Endothelial cell of umbilical vein (primary cell): Measurements from ENCODE around the gene C14orf132. TPM values are rescaled to one million over a fixed set of nuclear protein-coding genes. Genes with fewer than 3 reads are reported as not detected.

ENCODE experiments used
- BruUV-seq: library from RNA; stranded (reverse); fragments of 400-500 nt; replicated peaks from 2 replicates; lab custom pipeline; 2021; lab: Mats Ljungman, UMichigan
- CTCF ChIA-PET: fragments of 300-600, 350-600 bp; sonication (Branson Sonifier 250); formaldehyde crosslinking; loops from one replicate; lab custom pipeline; 2021; ENCODE audit warnings: antibody characterized with exemption, inconsistent platforms; lab: Charles Lee
- POLR2A ChIA-PET: fragments of 300-600, 350-600 bp; sonication (Branson Sonifier 250); formaldehyde crosslinking; loops from one replicate; lab custom pipeline; 2021; ENCODE audit warnings: antibody characterized with exemption, inconsistent platforms; lab: Charles Lee
- DNase-seq: peaks from one replicate; pipeline ENCODE4 v3.0.0-alpha.2; 2011; ENCODE audit warnings: low read depth, low spot score
- FAIRE-seq: peaks from 2 replicates; lab custom pipeline; 2011; peaks lifted over from hg19 to GRCh38; lab: Jason Lieb, UNC
- H2AFZ ChIP-seq: 2 replicates; pipeline ENCODE4 v1.6.0; 2012; ENCODE audit warnings: low read depth, low read length, control low read depth, inconsistent platforms
- H3K27ac ChIP-seq: 2 replicates; pipeline ENCODE4 v1.5.1; 2011; ENCODE audit warnings: low read depth, mild to moderate bottlenecking, control low read depth, low read length, moderate library complexity; ENCODE audit not compliant: insufficient read depth
- H3K27me3 ChIP-seq, 2 experiments: 2 replicates each; pipeline versions ENCODE4 v1.6.0 to v1.6.1; 2011; ENCODE audit warnings: low read length in 2 of 2, mixed read lengths in 1 of 2; ENCODE audit not compliant: control insufficient read depth in 2 of 2, insufficient read depth in 2 of 2
- H3K36me3 ChIP-seq, 2 experiments: 2 replicates in 1 of 2; 3 replicates in 1 of 2; pipeline ENCODE4 v1.5.1; 2011; ENCODE audit warnings: low read length in 2 of 2, mild to moderate bottlenecking in 1 of 2, moderate library complexity in 1 of 2; ENCODE audit not compliant: control insufficient read depth in 2 of 2, insufficient read depth in 2 of 2; ENCODE audit errors: extremely low read depth in 1 of 2
- H3K4me1 ChIP-seq: 3 replicates; pipeline ENCODE4 v1.5.1; 2011; ENCODE audit warnings: mild to moderate bottlenecking, low read length; ENCODE audit not compliant: control insufficient read depth, insufficient read depth; ENCODE audit errors: extremely low read depth
- H3K4me2 ChIP-seq: 2 replicates; pipeline ENCODE4 v1.6.1; 2011; ENCODE audit warnings: low read length, control low read depth, mixed read lengths; ENCODE audit not compliant: insufficient read depth
- H3K4me3 ChIP-seq, 3 experiments: fragments of 200-600 bp in 1 of 3; sonication (generic), shearing (Covaris generic) in 1 of 3; replicated peaks in 1 of 3; 2 replicates each; pipeline ENCODE4 v1.5.1; 2011 to 2016; ENCODE audit warnings: control low read depth in 3 of 3, low read length in 3 of 3, mild to moderate bottlenecking in 2 of 3, inconsistent platforms in 1 of 3, low read depth in 1 of 3, moderate library complexity in 1 of 3; ENCODE audit not compliant: insufficient read depth in 1 of 3
- H3K79me2 ChIP-seq: 2 replicates; pipeline ENCODE4 v1.6.0; 2012; ENCODE audit warnings: low read length, inconsistent platforms; ENCODE audit not compliant: control insufficient read depth, insufficient read depth
- H3K9ac ChIP-seq: replicated peaks from 2 replicates; pipeline ENCODE3; 2011; ENCODE audit warnings: low read length, control low read depth; ENCODE audit not compliant: insufficient read depth; ENCODE audit errors: extremely low read depth
- H3K9me1 ChIP-seq: replicated peaks from 3 replicates; pipeline ENCODE4 v1.6.0; 2011; ENCODE audit warnings: mild to moderate bottlenecking, low read length; ENCODE audit not compliant: control insufficient read depth, insufficient read depth; ENCODE audit errors: extremely low read depth
- H3K9me3 ChIP-seq: replicated peaks from 2 replicates; pipeline ENCODE4 v1.5.1; 2012; ENCODE audit warnings: low read length, inconsistent platforms; ENCODE audit not compliant: control insufficient read depth, insufficient read depth
- H4K20me1 ChIP-seq: replicated peaks from 2 replicates; pipeline ENCODE3; 2011; ENCODE audit warnings: mild to moderate bottlenecking, low read length; ENCODE audit not compliant: control insufficient read depth, insufficient read depth; ENCODE audit errors: extremely low read depth
- EZH2 ChIP-seq: IDR thresholded peaks from 2 replicates; pipeline ENCODE4 v1.6.1; 2012; ENCODE audit warnings: borderline replicate concordance, low read depth, mild to moderate bottlenecking, moderate library complexity, low read length, inconsistent platforms; ENCODE audit not compliant: severe bottlenecking
- FOS ChIP-seq: IDR thresholded peaks from 2 replicates; pipeline ENCODE4 v1.6.1; 2011; ENCODE audit warnings: mild to moderate bottlenecking, low read length, moderate library complexity, borderline replicate concordance; ENCODE audit not compliant: insufficient read depth
- JUN ChIP-seq: IDR thresholded peaks from 2 replicates; pipeline ENCODE4 v1.6.1; 2011; ENCODE audit warnings: borderline replicate concordance, low read depth; ENCODE audit not compliant: insufficient read length, insufficient read depth
- MYC ChIP-seq: IDR thresholded peaks from one replicate; pipeline ENCODE4 v1.6.1; 2011; ENCODE audit warnings: mild to moderate bottlenecking, low read depth, low read length
- POLR2A ChIP-seq: IDR thresholded peaks from 2 replicates; pipeline ENCODE4 v1.6.1; 2012; ENCODE audit warnings: low read depth, mild to moderate bottlenecking, control low read depth, low read length
- POLR2AphosphoS5 ChIP-seq: IDR thresholded peaks from 2 replicates; pipeline ENCODE4 v1.6.1; 2012; ENCODE audit warnings: low read depth, mild to moderate bottlenecking, control low read depth, low read length, moderate library complexity; ENCODE audit not compliant: insufficient read depth
- dilution Hi-C: fragments of 300-500 bp; cut with MboI; formaldehyde crosslinking; loops from one replicate; pipeline ENCODE4 v1.15.0; 2019; ENCODE audit warnings: low sequenced_read_pairs; ENCODE audit not compliant: extremely low pct_ligation_motif_present
- intact Hi-C: fragments of 100-400 bp; cut with micrococcal nuclease; formaldehyde crosslinking; loops from one replicate; pipeline ENCODE4 v1.10.0; 2022
- polyA plus RNA-seq, 4 experiments: library from polyadenylated mRNA; depleted of rRNA in 3 of 4; stranded (reverse) in 3 of 4; unstranded in 1 of 4; fragments of >200 nt; gene quantifications; 2 replicates each; pipeline versions ENCODE4 v1.2.1 to v1.2.3, GENCODE V29; 2011 to 2012; ENCODE audit warnings: missing spikeins in 1 of 4
- total RNA-seq: library from RNA; stranded (reverse); gene quantifications from 2 replicates; pipeline ENCODE4 v1.2.3, GENCODE V29; 2021
- TF ChIP-seq, protein P1 (sequence below), 2 donors: IDR thresholded peaks; 1 replicate in 1 of 2; 2 replicates in 1 of 2; pipeline ENCODE4 v1.5.1; 2011; ENCODE audit warnings: low read length in 2 of 2, mild to moderate bottlenecking in 2 of 2, moderate library complexity in 2 of 2, control low read depth in 1 of 2, inconsistent platforms in 1 of 2, low read depth in 1 of 2; ENCODE audit not compliant: insufficient read depth in 1 of 2; ENCODE audit errors: extremely low read depth in 1 of 2
- TF ChIP-seq, protein P2 (sequence below): IDR thresholded peaks from 2 replicates; pipeline ENCODE4 v1.6.1; 2011; ENCODE audit not compliant: insufficient read depth, insufficient read length

The C14orf132 gene
- total and polyA plus RNA-seq, 2 donors (not counting 3 experiments of a cell fraction or from before 2014, with no cell fraction given), result 3.2 to 7.6 TPM

DNA sequence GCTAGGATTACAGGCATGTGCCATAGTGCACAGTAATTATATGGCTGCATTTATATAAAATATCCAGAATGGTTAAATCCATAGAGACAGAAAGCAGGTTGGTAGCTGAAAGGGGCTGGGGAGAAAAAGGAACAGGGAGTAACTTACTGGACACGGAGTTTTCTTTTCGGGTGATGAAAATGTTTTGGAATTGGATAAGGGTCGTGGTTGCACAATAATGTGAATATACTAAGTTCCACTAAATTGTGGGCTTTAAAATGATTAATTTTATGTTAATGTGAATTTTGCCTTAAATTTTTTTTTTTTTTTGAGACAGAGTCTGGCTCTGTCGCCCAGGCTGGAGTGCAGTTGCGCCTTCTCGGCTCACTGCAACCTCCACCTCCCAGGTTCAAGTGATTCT, 95.3 kb downstream of the C14orf132 start:
- H3K27me3 ChIP-seq, result no peaks in the 10 kb centered on the region
- no peak overlapping the region for H3K4me3 ChIP-seq
- no peak overlapping the region for H3K4me2 ChIP-seq
- FAIRE-seq, result no peak
- no peaks in the 10 kb centered on the region for H3K9me1 ChIP-seq
- dilution Hi-C loops, result no loop called here
- no peaks in the 10 kb centered on the region for H3K79me2 ChIP-seq
- no TSS peak for BruUV-seq
- no peaks in the 10 kb centered on the region for H3K36me3 ChIP-seq
- intact Hi-C loops, result no loop called here
- H3K9ac ChIP-seq, result no peak overlapping the region
- H3K4me1 ChIP-seq, result peaks cover 6% of the 10 kb centered on the region
- no peak for TF ChIP-seq MYC
- no peak for TF ChIP-seq JUN
- TF ChIP-seq EZH2, result no peak
- TF ChIP-seq, protein P1, sequence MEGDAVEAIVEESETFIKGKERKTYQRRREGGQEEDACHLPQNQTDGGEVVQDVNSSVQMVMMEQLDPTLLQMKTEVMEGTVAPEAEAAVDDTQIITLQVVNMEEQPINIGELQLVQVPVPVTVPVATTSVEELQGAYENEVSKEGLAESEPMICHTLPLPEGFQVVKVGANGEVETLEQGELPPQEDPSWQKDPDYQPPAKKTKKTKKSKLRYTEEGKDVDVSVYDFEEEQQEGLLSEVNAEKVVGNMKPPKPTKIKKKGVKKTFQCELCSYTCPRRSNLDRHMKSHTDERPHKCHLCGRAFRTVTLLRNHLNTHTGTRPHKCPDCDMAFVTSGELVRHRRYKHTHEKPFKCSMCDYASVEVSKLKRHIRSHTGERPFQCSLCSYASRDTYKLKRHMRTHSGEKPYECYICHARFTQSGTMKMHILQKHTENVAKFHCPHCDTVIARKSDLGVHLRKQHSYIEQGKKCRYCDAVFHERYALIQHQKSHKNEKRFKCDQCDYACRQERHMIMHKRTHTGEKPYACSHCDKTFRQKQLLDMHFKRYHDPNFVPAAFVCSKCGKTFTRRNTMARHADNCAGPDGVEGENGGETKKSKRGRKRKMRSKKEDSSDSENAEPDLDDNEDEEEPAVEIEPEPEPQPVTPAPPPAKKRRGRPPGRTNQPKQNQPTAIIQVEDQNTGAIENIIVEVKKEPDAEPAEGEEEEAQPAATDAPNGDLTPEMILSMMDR (IDR thresholded peaks at IDR 0.05; ENCODE audit: extremely low read depth in 1 of 2, insufficient read depth in 1 of 2, low read depth in 1 of 2, low read length in 2 of 2), result no peak
- TF ChIP-seq POLR2A, result no peak
- TF ChIP-seq, protein P2, sequence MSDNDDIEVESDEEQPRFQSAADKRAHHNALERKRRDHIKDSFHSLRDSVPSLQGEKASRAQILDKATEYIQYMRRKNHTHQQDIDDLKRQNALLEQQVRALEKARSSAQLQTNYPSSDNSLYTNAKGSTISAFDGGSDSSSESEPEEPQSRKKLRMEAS, result no peak
- TF ChIP-seq FOS, result no peak
- no peak for TF ChIP-seq POLR2AphosphoS5
- POLR2A ChIA-PET, result no interaction called here
- no peaks in the 10 kb centered on the region for H3K9me3 ChIP-seq
- CTCF ChIA-PET, result no interaction called here
- no peak overlapping the region for H3K27ac ChIP-seq
- DNase-seq, result no peak
- H4K20me1 ChIP-seq, result no peaks in the 10 kb centered on the region
- H2AFZ ChIP-seq, result no peak overlapping the region
